GM12865 (cell line): Measurements from ENCODE around the gene CHD2.
"Not testable (repeated sequence)": the region's sequence is repeated elsewhere in the genome, so short reads cannot be mapped to it uniquely, and the experiment has no call there.

Experiments used
- DNase-seq: peaks from one replicate; pipeline ENCODE4 v3.0.0; 2010; ENCODE audit warnings: low read depth
- H3K4me3 ChIP-seq: 2 replicates; pipeline ENCODE4 v1.5.1; 2011; ENCODE audit warnings: mild to moderate bottlenecking, low read depth, low read length, control low read depth
- CTCF ChIP-seq: IDR thresholded peaks from 2 replicates; pipeline ENCODE4 v1.5.1; 2011; ENCODE audit warnings: low read length, control low read depth, low read depth, inconsistent platforms; ENCODE audit not compliant: insufficient read depth; ENCODE audit errors: missing control alignments

CHD2 gene

DNA sequence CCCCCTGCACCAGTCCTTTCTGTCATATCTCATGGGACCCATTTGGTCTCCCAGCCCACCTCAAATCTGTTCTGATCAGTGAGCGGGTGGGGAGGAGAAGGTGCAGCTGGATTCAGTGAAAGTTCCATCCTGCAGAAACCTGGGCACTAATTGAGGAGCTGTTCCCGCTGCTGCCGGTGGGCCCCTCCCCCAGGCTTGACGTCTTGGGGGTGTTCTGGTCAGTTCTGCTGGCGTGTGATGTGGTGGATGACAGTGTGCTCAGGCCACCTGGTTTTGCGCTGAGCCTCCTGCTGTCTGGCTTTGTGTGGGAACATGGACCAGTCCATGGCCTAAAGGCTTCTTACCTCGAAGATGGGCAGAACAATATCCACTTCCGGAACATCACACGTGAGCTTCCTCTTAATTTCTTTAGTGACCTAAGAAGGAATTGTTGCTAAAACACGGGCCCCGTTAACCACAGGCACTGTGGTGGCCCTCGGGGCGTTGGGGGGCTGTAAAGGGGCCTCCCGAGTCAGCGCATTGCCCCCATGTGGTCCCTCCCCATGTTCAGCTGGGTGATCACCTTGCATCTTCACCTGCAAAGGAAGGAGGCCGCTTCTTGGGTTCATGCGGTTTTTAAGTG lies 129.2 kb downstream of the CHD2 start:
- H3K4me3 ChIP-seq = no peak overlapping the region
- TF ChIP-seq CTCF = no peak
- no peak for DNase-seq

DNA sequence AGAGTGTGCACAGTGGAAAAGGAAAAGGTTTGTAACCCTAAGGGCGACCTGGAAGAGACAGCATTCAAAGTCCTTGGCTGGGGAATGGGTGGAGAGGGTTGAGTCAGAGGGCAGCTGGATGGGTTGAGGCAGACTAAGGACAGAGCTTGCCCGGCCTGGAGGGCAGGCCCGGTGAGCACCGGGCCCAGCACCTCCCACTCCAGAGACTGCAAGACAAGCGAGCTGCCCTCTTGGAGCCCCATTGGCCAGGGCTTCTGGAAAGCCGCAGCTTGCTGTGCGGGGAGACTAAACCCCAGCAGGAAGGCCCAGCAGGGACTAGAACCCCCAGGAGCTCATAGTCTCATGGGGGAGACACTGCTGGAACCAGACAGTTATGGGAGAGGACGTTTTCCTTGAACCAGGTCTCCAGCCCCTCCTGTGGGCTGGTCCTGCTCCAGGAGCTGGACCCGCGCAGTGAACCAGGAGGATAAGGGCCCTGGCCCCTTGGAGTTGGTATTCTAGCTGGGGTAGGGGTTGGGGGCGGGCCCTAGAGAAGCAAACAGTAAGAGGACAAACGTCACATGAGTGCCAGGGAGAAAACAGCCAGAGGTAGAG lies 129.8 kb downstream of the CHD2 start:
- no peak for DNase-seq
- TF ChIP-seq CTCF = no peak
- H3K4me3 ChIP-seq = no peak overlapping the region

- TF ChIP-seq CTCF = peak; percentile 85
- peak; percentile 60 for DNase-seq
Observed at GRCh38 chr15:93030430-93031102, 130.4 kb downstream of the CHD2 start.

DNA sequence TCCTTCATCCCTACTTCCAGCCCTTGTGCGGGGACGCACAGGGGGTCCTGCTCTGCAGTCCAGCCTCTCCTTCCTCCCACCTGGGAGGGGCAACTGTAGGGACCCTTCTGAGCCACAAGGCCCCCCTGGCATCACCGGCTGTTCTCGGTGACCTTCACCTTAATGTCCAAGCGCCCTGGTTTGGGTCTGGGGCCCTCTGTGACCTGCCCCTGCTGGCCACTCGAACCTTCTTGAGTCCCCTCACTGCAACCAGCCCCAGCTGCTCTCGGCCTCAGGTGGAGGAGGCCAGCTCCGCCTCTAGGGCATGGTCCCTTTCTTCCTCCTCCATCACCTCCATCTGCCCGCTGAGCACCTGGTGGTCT lies 131.0 kb downstream of the CHD2 start:
- H3K4me3 ChIP-seq = no peak overlapping the region
- TF ChIP-seq CTCF = no peak
- DNase-seq = no peak

More at GRCh38 chr15:93030430-93031102, 130.4 kb downstream of the CHD2 start:
- H3K4me3 ChIP-seq = no peak overlapping the region

GRCh38 chr15:93031557-93032384 lies 131.6 kb downstream of the CHD2 start:
- not testable (repeated sequence) for H3K4me3 ChIP-seq, DNase-seq

- H3K4me3 ChIP-seq, DNase-seq: not testable (repeated sequence)
Observed at GRCh38 chr15:93032515-93033206, 132.5 kb downstream of the CHD2 start.

DNA sequence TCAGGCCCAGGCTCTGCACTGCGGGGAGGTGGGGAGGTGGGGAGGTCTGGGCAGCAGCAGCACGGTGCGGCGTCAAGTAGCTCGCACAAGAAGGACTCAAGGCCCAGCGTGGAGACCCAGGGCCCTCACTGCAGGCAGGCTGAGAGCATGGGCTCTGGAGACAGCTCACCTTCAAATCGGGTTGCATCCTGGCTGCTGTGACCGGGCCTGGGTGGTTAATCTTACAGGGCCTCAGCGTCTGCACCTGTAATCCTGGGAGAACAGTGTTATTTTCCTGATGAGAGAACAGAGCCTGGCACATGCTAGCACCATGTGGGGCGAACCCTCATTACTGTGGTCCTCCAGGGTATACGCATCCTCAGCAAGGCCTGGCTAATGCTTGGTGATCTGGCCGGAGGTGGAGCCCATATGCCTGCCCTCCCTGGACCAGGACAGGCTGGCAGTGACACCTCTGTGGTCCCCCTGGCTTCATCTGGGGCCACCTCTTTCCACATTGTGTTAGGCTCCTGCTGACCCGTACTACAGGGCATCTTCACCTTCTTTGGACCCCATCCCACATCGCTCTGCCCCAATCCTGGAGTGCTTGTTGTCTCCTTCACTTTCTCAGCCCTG lies 133.4 kb downstream of the CHD2 start:
- no peak for TF ChIP-seq CTCF
- no peak overlapping the region for H3K4me3 ChIP-seq
- DNase-seq = no peak
